CD14-positive monocyte (primary cell): ENCODE results near the gene C4B. TPM values are rescaled to one million over a fixed set of nuclear protein-coding genes. Genes with fewer than 3 reads are reported as not detected.

Experiments
- DNase-seq, 3 donors: peaks; one replicate each; pipeline ENCODE4 v3.0.0-alpha.2; 2011 to 2022
- H2AFZ ChIP-seq: 2 replicates; pipeline ENCODE4 v1.6.0; 2012; ENCODE audit warnings: mild to moderate bottlenecking, low read depth, low read length, inconsistent platforms; ENCODE audit not compliant: insufficient read depth, poor library complexity, severe bottlenecking
- H3K27ac ChIP-seq, 2 donors: 1 replicate in 1 of 2; 2 replicates in 1 of 2; pipeline ENCODE4 v1.5.1; 2012 to 2013; ENCODE audit warnings: low read length in 2 of 2, control low read depth in 1 of 2, inconsistent platforms in 1 of 2, low read depth in 1 of 2, mild to moderate bottlenecking in 1 of 2
- H3K27me3 ChIP-seq, 2 donors: one replicate each; pipeline versions ENCODE4 v1.6.0 to v1.6.1; 2011 to 2013; ENCODE audit warnings: low read length in 2 of 2; ENCODE audit not compliant: control insufficient read depth in 2 of 2, insufficient read depth in 2 of 2
- H3K36me3 ChIP-seq, 2 donors: replicated peaks in 1 of 2; 1 replicate in 1 of 2; 2 replicates in 1 of 2; pipeline versions ENCODE4 v1.5.1 to v1.6.1; 2012 to 2013; ENCODE audit warnings: low read length in 2 of 2, control low read depth in 1 of 2, inconsistent platforms in 1 of 2, mild to moderate bottlenecking in 1 of 2; ENCODE audit not compliant: insufficient read depth in 2 of 2, control insufficient read depth in 1 of 2
- H3K4me1 ChIP-seq, 2 donors: 1 replicate in 1 of 2; 2 replicates in 1 of 2; pipeline versions ENCODE4 v1.5.1 to v1.6.1; 2012 to 2013; ENCODE audit warnings: low read length in 2 of 2, control low read depth in 1 of 2, inconsistent platforms in 1 of 2, mild to moderate bottlenecking in 1 of 2, moderate library complexity in 1 of 2; ENCODE audit not compliant: insufficient read depth in 2 of 2, control insufficient read depth in 1 of 2
- H3K4me2 ChIP-seq: replicated peaks from 2 replicates; pipeline ENCODE3; 2012; ENCODE audit warnings: low read length, moderate library complexity, mild to moderate bottlenecking; ENCODE audit not compliant: poor library complexity, severe bottlenecking; ENCODE audit errors: extremely low read depth
- H3K4me3 ChIP-seq, 3 experiments: fragments of 200-600 bp in 1 of 3; sonication (generic) in 1 of 3; replicated peaks in 1 of 3; 1 replicate in 2 of 3; 2 replicates in 1 of 3; pipeline ENCODE4 v1.5.1; 2011 to 2013; ENCODE audit warnings: low read length in 3 of 3, mild to moderate bottlenecking in 3 of 3, control low read depth in 2 of 3, low read depth in 2 of 3, inconsistent platforms in 1 of 3, moderate library complexity in 1 of 3
- H3K79me2 ChIP-seq: 2 replicates; pipeline ENCODE4 v1.6.0; 2012; ENCODE audit warnings: mild to moderate bottlenecking, control low read depth, inconsistent platforms, low read length, moderate library complexity; ENCODE audit not compliant: insufficient read depth
- H3K9ac ChIP-seq: 2 replicates; pipeline ENCODE4 v1.6.0; 2017; ENCODE audit warnings: low read length, mild to moderate bottlenecking; ENCODE audit not compliant: insufficient read depth, poor library complexity, severe bottlenecking
- H3K9me3 ChIP-seq, 2 donors: replicated peaks in 1 of 2; 1 replicate in 1 of 2; 2 replicates in 1 of 2; pipeline versions ENCODE4 v1.5.1 to v1.6.1; 2012 to 2013; ENCODE audit warnings: low read length in 2 of 2, control low read depth in 1 of 2; ENCODE audit not compliant: control insufficient read depth in 1 of 2, insufficient read depth in 1 of 2
- H4K20me1 ChIP-seq: 2 replicates; pipeline ENCODE4 v1.6.0; 2012; ENCODE audit warnings: mild to moderate bottlenecking, low read length, control low read depth, moderate library complexity; ENCODE audit not compliant: insufficient read depth
- H3K27ac Mint-ChIP-seq, 7 donors: one replicate each; pipeline ENCODE4 v1.8.0; 2020; ENCODE audit warnings: mild to moderate bottlenecking in 7 of 7, mixed read lengths in 7 of 7, moderate library complexity in 6 of 7, inconsistent platforms in 2 of 7
- H3K27me3 Mint-ChIP-seq, 3 donors: one replicate each; pipeline ENCODE4 v1.8.0; 2021 to 2022; ENCODE audit warnings: low read depth in 3 of 3, mild to moderate bottlenecking in 3 of 3, mixed read lengths in 3 of 3, moderate library complexity in 3 of 3, inconsistent platforms in 1 of 3
- H3K36me3 Mint-ChIP-seq, 2 donors: one replicate each; pipeline ENCODE4 v1.8.0; 2020; ENCODE audit warnings: mixed read lengths in 2 of 2, inconsistent platforms in 1 of 2, mild to moderate bottlenecking in 1 of 2
- H3K4me1 Mint-ChIP-seq: one replicate; pipeline ENCODE4 v1.8.0; 2020; ENCODE audit warnings: mild to moderate bottlenecking, mixed read lengths
- H3K4me3 Mint-ChIP-seq, 2 donors: one replicate each; pipeline ENCODE4 v1.8.0; 2020; ENCODE audit warnings: mild to moderate bottlenecking in 2 of 2, mixed read lengths in 2 of 2, moderate library complexity in 1 of 2
- H3K9me3 Mint-ChIP-seq, 7 donors: one replicate each; pipeline ENCODE4 v1.8.0; 2020 to 2022; ENCODE audit warnings: mixed read lengths in 7 of 7, mild to moderate bottlenecking in 6 of 7, moderate library complexity in 6 of 7, inconsistent platforms in 2 of 7
- CTCF ChIP-seq: fragments of 200-600 bp; IDR thresholded peaks from one replicate; pipeline ENCODE4 v1.8.0; 2022; ENCODE audit warnings: antibody characterized with exemption, mild to moderate bottlenecking
- WGBS: methylation state at CpG from one replicate; pipeline ENCODE4 v1.1.5; 2013; ENCODE audit warnings: missing lambda C conversion rate; ENCODE audit not compliant: insufficient coverage; 5-methylcytosine and 5-hydroxymethylcytosine counted together
- intact Hi-C, 2 donors: fragments of 100-400 bp; cut with micrococcal nuclease; formaldehyde crosslinking; loops; one replicate each; pipeline versions ENCODE4 v1.15.0 to v1.15.1; 2023
- polyA plus RNA-seq, 3 donors: library from polyadenylated mRNA; depleted of rRNA in 1 of 3; unstranded in 2 of 3; stranded (reverse) in 1 of 3; fragments of 300-500 nt in 2 of 3; fragments of >200 nt in 1 of 3; fragmentation: Illumina TruSeq in 2 of 3; gene quantifications; 1 replicate in 2 of 3; 2 replicates in 1 of 3; pipeline ENCODE4 v1.2.3, GENCODE V29; 2012 to 2021

C4B gene
- polyA plus RNA-seq, 3 donors, result 0.18 to 11.6 TPM; not detected in 1

GRCh38 chr6:32058511-32058963, 43.9 kb downstream of the C4B start:
- Histone ChIP-seq H3K9ac (no peak overlapping the region), H3K4me3 (no peak overlapping the region), H4K20me1 (no peaks in the 10 kb centered on the region), H3K27me3 (no peaks in the 10 kb centered on the region), H3K9me3 (no peaks in the 10 kb centered on the region), H3K79me2 (no peaks in the 10 kb centered on the region), H2AFZ (no peak overlapping the region), H3K4me2 (no peak overlapping the region), H3K27ac (no peak overlapping the region), H3K36me3 (no peaks in the 10 kb centered on the region), H3K4me1 (no peaks in the 10 kb centered on the region)
- no peak overlapping the region for H3K27ac Mint-ChIP-seq
- DNase-seq, result no peak
- H3K9me3 Mint-ChIP-seq, result no peaks in the 10 kb centered on the region
- H3K4me1 Mint-ChIP-seq, result no peaks in the 10 kb centered on the region
- H3K36me3 Mint-ChIP-seq, result no peaks in the 10 kb centered on the region
- intact Hi-C loops, result no loop called here
- H3K27me3 Mint-ChIP-seq, result peaks cover 7 to 10% (median 7%) of the 10 kb centered on the region in 3 donors
- no peak overlapping the region for H3K4me3 Mint-ChIP-seq
- WGBS, result 93% methylated on average over 9 of the region's 11 CpGs
- TF ChIP-seq CTCF, result no peak

- no peak for DNase-seq
- Mint-ChIP-seq H3K4me3 (no peak overlapping the region), H3K4me1 (no peaks in the 10 kb centered on the region), H3K27ac (no peak overlapping the region), H3K36me3 (no peaks in the 10 kb centered on the region), H3K27me3 (peaks cover 1 to 10% (median 8%) of the 10 kb centered on the region in 3 donors), H3K9me3 (no peaks in the 10 kb centered on the region)
- no peaks in the 10 kb centered on the region for H3K27me3 ChIP-seq
- 88% methylated on average over 9 of the region's 28 CpGs for WGBS
- no peaks in the 10 kb centered on the region for H4K20me1 ChIP-seq
- intact Hi-C loops, result no loop called here
- H3K9ac ChIP-seq, result no peak overlapping the region
- no peaks in the 10 kb centered on the region for H3K9me3 ChIP-seq
- TF ChIP-seq CTCF, result no peak
- H3K4me1 ChIP-seq, result no peaks in the 10 kb centered on the region
- H3K79me2 ChIP-seq, result no peaks in the 10 kb centered on the region
- H3K27ac ChIP-seq, result no peak overlapping the region
- no peak overlapping the region for H3K4me2 ChIP-seq
- no peak overlapping the region for H3K4me3 ChIP-seq
- no peaks in the 10 kb centered on the region for H3K36me3 ChIP-seq
- no peak overlapping the region for H2AFZ ChIP-seq
These were observed 46.5 kb downstream of the C4B start for GRCh38 chr6:32060966-32061655.
